K562 (cell line): ENCODE measurements around the gene DNAJB6. TPM values are rescaled to one million over a fixed set of nuclear protein-coding genes. Genes with fewer than 3 reads are reported as not detected.

Experiments
- CREB3L1 ChIP-seq: fragments of 450-650 bp; IDR thresholded peaks from 2 replicates; pipeline ENCODE4 v1.6.1; 2014; ENCODE audit warnings: low read depth, mild to moderate bottlenecking, moderate library complexity, borderline replicate concordance
- FOXO4 ChIP-seq: fragments of 450-650 bp; formaldehyde crosslinking; IDR thresholded peaks from 2 replicates; pipeline ENCODE4 v1.4.0; 2020; ENCODE audit warnings: mild to moderate bottlenecking, moderate library complexity
- GABPB1 ChIP-seq: sonication (generic); formaldehyde crosslinking; IDR thresholded peaks from 2 replicates; pipeline ENCODE4 v1.8.0; 2022; ENCODE audit warnings: mild to moderate bottlenecking, missing genetic modification reagents
- HDGF ChIP-seq: fragments of 450-650 bp; IDR thresholded peaks from 2 replicates; pipeline ENCODE4 v1.6.1; 2016
- KAT2B ChIP-seq: IDR thresholded peaks from one replicate; pipeline ENCODE4 v1.6.1; 2012; ENCODE audit warnings: low read depth, mild to moderate bottlenecking, control low read depth, inconsistent platforms, low read length, moderate library complexity
- LARP7 ChIP-seq: fragments of 450-650 bp; IDR thresholded peaks from 2 replicates; pipeline ENCODE4 v1.6.1; 2016
- LCOR ChIP-seq: sonication (generic); formaldehyde crosslinking; IDR thresholded peaks from 2 replicates; pipeline ENCODE4 v1.8.0; 2022; ENCODE audit warnings: mild to moderate bottlenecking, missing genetic modification reagents
- MTA3 ChIP-seq: fragments of 450-650 bp; formaldehyde crosslinking; IDR thresholded peaks from 2 replicates; pipeline ENCODE4 v1.6.1; 2017; ENCODE audit warnings: mild to moderate bottlenecking, borderline replicate concordance
- NR2C2 ChIP-seq, 2 experiments: fragments of 200-800 bp in 1 of 2; sonication (Bioruptor generic) in 1 of 2; sonication (generic) in 1 of 2; formaldehyde crosslinking in 1 of 2; IDR thresholded peaks; 2 replicates each; pipeline versions ENCODE4 v1.6.1 to v1.8.0; 2016 to 2022; ENCODE audit warnings: mild to moderate bottlenecking in 1 of 2, missing compliant biosample characterization in 1 of 2, missing genetic modification characterization in 1 of 2, missing genetic modification reagents in 1 of 2
- NR3C1 ChIP-seq: sonication (generic); formaldehyde crosslinking; IDR thresholded peaks from 2 replicates; pipeline ENCODE4 v1.8.1; 2022; ENCODE audit warnings: missing genetic modification reagents
- RB1 ChIP-seq: fragments of 450-650 bp; IDR thresholded peaks from 2 replicates; pipeline ENCODE4 v1.6.1; 2017; ENCODE audit warnings: low read depth, mild to moderate bottlenecking
- RUNX1 ChIP-seq: sonication (generic); IDR thresholded peaks from 2 replicates; pipeline ENCODE4 v1.6.1; 2016; ENCODE audit warnings: antibody characterized with exemption, low read depth
- SRF ChIP-seq, 2 experiments: fragments of 250-450, 450-650 bp in 1 of 2; sonication (Bioruptor Pico) in 1 of 2; sonication (generic) in 1 of 2; formaldehyde crosslinking; IDR thresholded peaks; 2 replicates each; pipeline versions ENCODE4 v1.5.0 to v1.5.1; 2020 to 2022; ENCODE audit warnings: mild to moderate bottlenecking in 1 of 2, missing genetic modification reagents in 1 of 2
- TFE3 ChIP-seq: fragments of 450-650 bp; formaldehyde crosslinking; IDR thresholded peaks from 2 replicates; pipeline ENCODE4 v1.4.0; 2020; ENCODE audit warnings: mild to moderate bottlenecking, mixed read lengths
- TRIM24 ChIP-seq, 2 experiments: fragments of 450-650 bp; IDR thresholded peaks; 2 replicates each; pipeline ENCODE4 v1.6.1; 2016
- YBX1 ChIP-seq: fragments of 450-650 bp; IDR thresholded peaks from 2 replicates; pipeline ENCODE4 v1.7.1; 2016; ENCODE audit warnings: mild to moderate bottlenecking
- ZBTB12 ChIP-seq: fragments of 250-450 bp; sonication (Bioruptor Pico); IDR thresholded peaks from 2 replicates; pipeline ENCODE4 v1.4.0; 2020
- ZBTB43 ChIP-seq: sonication (generic); formaldehyde crosslinking; IDR thresholded peaks from 2 replicates; pipeline ENCODE4 v1.8.0; 2023; ENCODE audit warnings: mild to moderate bottlenecking, missing genetic modification reagents
- ZNF134 ChIP-seq: fragments of 250-450 bp; sonication (Bioruptor Pico); conservative IDR thresholded peaks from 2 replicates; pipeline ENCODE4 v1.4.0; 2020
- ZNF146 ChIP-seq: IDR thresholded peaks from one replicate; pipeline ENCODE4 v1.6.1; 2018; ENCODE audit warnings: missing compliant biosample characterization; ENCODE audit not compliant: unreplicated experiment
- ZNF699 ChIP-seq: fragments of 250-450 bp; sonication (Bioruptor Pico); IDR thresholded peaks from 2 replicates; pipeline ENCODE4 v1.8.0; 2021; ENCODE audit warnings: mild to moderate bottlenecking, moderate library complexity; ENCODE audit not compliant: insufficient replicate concordance
- polyA plus RNA-seq, 8 experiments: library from polyadenylated mRNA; depleted of rRNA in 4 of 8; stranded (reverse) in 5 of 8; unstranded in 3 of 8; fragments of >200 nt; fragmentation: Nextera tagmentation in 2 of 8; fragmentation: Illumina TruSeq in 1 of 8; extraction: Ambion mirVana in 2 of 8; extraction: Trizol in 1 of 8; gene quantifications; 2 replicates each; pipeline versions ENCODE4 v1.2.1 to v1.2.3, GENCODE V29; 2011 to 2014; ENCODE audit warnings: inconsistent platforms in 1 of 8, missing spikeins in 1 of 8
- total RNA-seq, 7 experiments: library from RNA; depleted of rRNA in 6 of 7; stranded (reverse); fragments of >200 nt in 6 of 7; fragmentation: Illumina TruSeq in 2 of 7; extraction: Trizol in 2 of 7; gene quantifications; 2 replicates each; pipeline versions ENCODE4 v1.2.1 to v1.2.3, GENCODE V29; 2011 to 2021; ENCODE audit warnings: low replicate concordance in 1 of 7

DNAJB6 gene
- total and polyA plus RNA-seq, 9 of the 15 experiments (the other 6 are each of a cell fraction or from before 2014, with no cell fraction given) = 84.5 to 158 (median 135) TPM

- TF ChIP-seq ZBTB43 = no peak
- TF ChIP-seq RB1 = peak; percentile 68; the same call in 1 of the 2 replicates
- no peak for TF ChIP-seq ZNF146 (CRISPR knock-in tag)
- TF ChIP-seq LCOR (CRISPR knock-in tag) = peak; percentile 90; the same call in 1 of the 2 replicates
- no peak for TF ChIP-seq HDGF
- TF ChIP-seq YBX1 = no peak
- TF ChIP-seq FOXO4 (CRISPR knock-in tag) = no peak
- TF ChIP-seq ZNF134 (CRISPR knock-in tag) = no peak
- TF ChIP-seq ZNF699 (CRISPR knock-in tag) = no peak
- no peak for TF ChIP-seq GABPB1 (CRISPR knock-in tag)
- TF ChIP-seq NR3C1 (CRISPR knock-in tag) = no peak
- peak; percentile 49; the same call in 1 of the 2 replicates for TF ChIP-seq NR2C2 (CRISPR knock-in tag; IDR thresholded peaks at IDR 0.05)
- TF ChIP-seq NR2C2 (tag; IDR thresholded peaks at IDR 0.05) = no peak
- TF ChIP-seq CREB3L1 = peak; percentile 71; the same call in 1 of the 2 replicates
- TF ChIP-seq LARP7 = no peak
- TF ChIP-seq SRF (CRISPR knock-in tag; IDR thresholded peaks at IDR 0.05) = no peak
- peak; percentile 85; the same call in 1 of the 2 replicates for TF ChIP-seq MTA3
- TF ChIP-seq ZBTB12 (CRISPR knock-in tag) = peak; percentile 8; the same call in 1 of the 2 replicates
- no peak for TF ChIP-seq KAT2B
- 0 out of 2 replicates have a peak, but pooled peaks have one; percentile 46 for TF ChIP-seq RUNX1
- no peak for TF ChIP-seq TFE3 (CRISPR knock-in tag)
- TF ChIP-seq TRIM24 (IDR thresholded peaks at IDR 0.05) = peak; percentile 84 to 86
Measured at GRCh38 chr7:157397731-157398691, 61.2 kb downstream of the DNAJB6 start (continued).
